HCT116 (cell line): Measurements from ENCODE around the gene PACS2. TPM values are rescaled to one million over a fixed set of nuclear protein-coding genes. Genes with fewer than 3 reads are reported as not detected.

Source experiments
- ATAC-seq: fragments of 200-7000 bp; cut with Tn5 transposase; 2 replicates; pipeline ENCODE4 v1.9.1; 2020; ENCODE audit warnings: mild to moderate bottlenecking, moderate library complexity
- BruUV-seq: library from RNA; stranded (reverse); fragments of 400-500 nt; replicated peaks from 2 replicates; lab custom pipeline; 2021; lab: Mats Ljungman, UMichigan
- CTCF ChIA-PET: fragments of 300-600 bp; sonication (Branson Sonifier 250); formaldehyde crosslinking; loops from one replicate; lab custom pipeline; 2021; ENCODE audit warnings: antibody characterized with exemption; lab: Charles Lee
- POLR2A ChIA-PET: fragments of 300-600, 350-600 bp; sonication (Branson Sonifier 250); formaldehyde crosslinking; loops from one replicate; lab custom pipeline; 2021; ENCODE audit warnings: antibody characterized with exemption; lab: Charles Lee
- RAD21 ChIA-PET, 2 experiments: fragments of 300-600 bp; sonication (Branson Sonifier 250); formaldehyde crosslinking; loops; one replicate each; lab custom pipeline; 2023; ENCODE audit warnings: low total read pairs in 2 of 2; ENCODE audit not compliant: uncharacterized antibody in 2 of 2, unreplicated experiment in 2 of 2, low non-redundant PET in 1 of 2; lab: Charles Lee
- DNase-seq: peaks from one replicate; pipeline ENCODE4 v3.0.0-alpha.2; 2010; ENCODE audit warnings: low read depth, low spot score
- H2AFZ ChIP-seq: fragments of 200-600 bp; shearing (Covaris generic), sonication (generic); 2 replicates; pipeline ENCODE4 v1.6.1; 2017; ENCODE audit warnings: low read depth, mixed run types, mixed read lengths, antibody characterized with exemption, low read length; ENCODE audit not compliant: poor library complexity, severe bottlenecking
- H3K27ac ChIP-seq: 2 replicates; pipeline ENCODE4 v1.5.1; 2012; ENCODE audit warnings: low read depth, low read length
- H3K27me3 ChIP-seq: fragments of 200-600 bp; sonication (generic); 2 replicates; pipeline ENCODE4 v1.6.1; 2016; ENCODE audit warnings: mixed run types, low read length, mixed read lengths; ENCODE audit not compliant: insufficient read depth
- H3K36me3 ChIP-seq, 2 experiments: fragments of 200-500 bp in 1 of 2; fragments of 200-600 bp in 1 of 2; sonication (Bioruptor generic) in 1 of 2; sonication (generic) in 1 of 2; 2 replicates each; pipeline versions ENCODE4 v1.5.1 to v1.6.1; 2014 to 2016; ENCODE audit warnings: low read length in 2 of 2, inconsistent platforms in 1 of 2, mixed read lengths in 1 of 2, mixed run types in 1 of 2; ENCODE audit not compliant: insufficient read depth in 2 of 2, control insufficient read depth in 1 of 2
- H3K4me1 ChIP-seq, 2 experiments: fragments of 200-600 bp in 1 of 2; sonication (generic) in 1 of 2; 2 replicates each; pipeline versions ENCODE4 v1.5.1 to v1.6.1; 2012 to 2017; ENCODE audit warnings: low read length in 2 of 2, inconsistent platforms in 1 of 2, mild to moderate bottlenecking in 1 of 2, mixed read lengths in 1 of 2, mixed run types in 1 of 2, moderate library complexity in 1 of 2; ENCODE audit not compliant: insufficient read depth in 2 of 2, control insufficient read depth in 1 of 2
- H3K4me2 ChIP-seq: fragments of 200-600 bp; sonication (generic); 2 replicates; pipeline ENCODE4 v1.6.1; 2017; ENCODE audit warnings: mixed run types, low read length, mixed read lengths
- H3K4me3 ChIP-seq, 2 experiments: fragments of 200-600 bp in 1 of 2; sonication (generic) in 1 of 2; replicated peaks in 1 of 2; 2 replicates each; pipeline ENCODE4 v1.5.1; 2011 to 2016; ENCODE audit warnings: low read length in 2 of 2, control low read depth in 1 of 2, low read depth in 1 of 2, mild to moderate bottlenecking in 1 of 2, mixed read lengths in 1 of 2, mixed run types in 1 of 2
- H3K79me2 ChIP-seq: fragments of 200-600 bp; sonication (generic); 2 replicates; pipeline ENCODE4 v1.6.1; 2017; ENCODE audit warnings: mild to moderate bottlenecking, mixed run types, low read length, moderate library complexity, mixed read lengths; ENCODE audit not compliant: insufficient read depth
- H3K9ac ChIP-seq: fragments of 200-600 bp; sonication (generic); 2 replicates; pipeline ENCODE4 v1.6.1; 2016; ENCODE audit warnings: low read length, mixed read lengths
- H3K9me2 ChIP-seq: fragments of 200-600 bp; sonication (generic), shearing (Covaris generic); 2 replicates; pipeline ENCODE4 v1.6.1; 2017; ENCODE audit warnings: mixed run types, mild to moderate bottlenecking, moderate library complexity; ENCODE audit not compliant: insufficient read depth
- H3K9me3 ChIP-seq, 2 experiments: fragments of 200-500 bp in 1 of 2; fragments of 200-600 bp in 1 of 2; sonication (Bioruptor generic) in 1 of 2; sonication (generic) in 1 of 2; 2 replicates each; pipeline ENCODE4 v1.6.1; 2014 to 2017; ENCODE audit warnings: low read length in 2 of 2, mixed read lengths in 2 of 2, inconsistent platforms in 1 of 2, low read depth in 1 of 2, mild to moderate bottlenecking in 1 of 2, mixed run types in 1 of 2, moderate library complexity in 1 of 2; ENCODE audit not compliant: control insufficient read depth in 1 of 2, insufficient read depth in 1 of 2
- H4K20me1 ChIP-seq: fragments of 200-600 bp; sonication (generic), shearing (Covaris generic); 2 replicates; pipeline ENCODE4 v1.6.1; 2017; ENCODE audit warnings: mixed run types, mild to moderate bottlenecking, moderate library complexity; ENCODE audit not compliant: insufficient read depth
- EGR1 ChIP-seq: IDR thresholded peaks from 2 replicates; pipeline ENCODE4 v1.6.1; 2012; ENCODE audit warnings: low read depth
- ELF1 ChIP-seq: IDR thresholded peaks from 2 replicates; pipeline ENCODE4 v1.6.1; 2012; ENCODE audit warnings: low read depth, borderline replicate concordance
- ZNF274 ChIP-seq: fragments of 200-500 bp; sonication (Bioruptor generic); IDR thresholded peaks from 2 replicates; pipeline ENCODE4 v1.6.1; 2014; ENCODE audit warnings: mild to moderate bottlenecking, low read depth, low read length, inconsistent platforms
- intact Hi-C: fragments of 100-400 bp; cut with micrococcal nuclease; formaldehyde crosslinking; loops from 2 replicates; pipeline ENCODE4 v1.10.0; 2022
- total RNA-seq: library from RNA; stranded (reverse); gene quantifications from one replicate; pipeline ENCODE4 v1.2.1, GENCODE V29; 2021; ENCODE audit not compliant: unreplicated experiment
- TF ChIP-seq, protein P1 (sequence below), 3 experiments: fragments of 200-600 bp in 1 of 3; sonication (generic) in 1 of 3; IDR thresholded peaks in 2 of 3; conservative IDR thresholded peaks in 1 of 3; 2 replicates each; pipeline ENCODE4 v1.5.1; 2012 to 2017; ENCODE audit warnings: low read depth in 2 of 3, low read length in 2 of 3, antibody characterized with exemption in 1 of 3, borderline replicate concordance in 1 of 3, control low read depth in 1 of 3, mild to moderate bottlenecking in 1 of 3, mixed read lengths in 1 of 3, mixed run types in 1 of 3, moderate library complexity in 1 of 3; ENCODE audit not compliant: insufficient read depth in 1 of 3
- TF ChIP-seq, protein P2 (sequence below): IDR thresholded peaks from 2 replicates; pipeline ENCODE4 v1.6.1; 2011; ENCODE audit warnings: mild to moderate bottlenecking, low read length, moderate library complexity; ENCODE audit not compliant: insufficient replicate concordance; ENCODE audit errors: extremely low read depth

PACS2 gene
- total RNA-seq, 1 experiment from 2014 or later = 75.5 TPM

DNA sequence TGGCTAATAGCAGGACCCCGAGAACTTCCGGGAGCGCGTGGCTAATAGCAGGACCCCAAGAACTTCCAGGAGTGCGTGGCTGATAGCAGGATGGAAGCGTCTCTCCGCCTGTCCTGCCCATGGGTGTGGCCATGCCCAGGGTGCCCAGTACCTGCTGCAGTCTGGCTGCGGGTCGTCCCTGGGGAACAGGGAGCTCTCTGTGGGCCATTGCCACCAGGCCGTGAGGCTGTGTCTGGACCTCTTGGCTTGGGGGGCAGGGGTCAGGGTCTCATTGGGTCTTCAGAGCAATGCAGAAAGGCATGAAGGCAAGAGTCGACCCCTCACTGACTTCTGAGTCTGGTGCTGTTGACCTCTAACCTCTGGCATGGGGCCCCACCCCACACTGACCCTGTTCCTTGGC, 35.4 kb downstream of the PACS2 start:
- ChIA-PET CTCF (no interaction called here), POLR2A (no interaction called here)
- no peak for ATAC-seq

DNA sequence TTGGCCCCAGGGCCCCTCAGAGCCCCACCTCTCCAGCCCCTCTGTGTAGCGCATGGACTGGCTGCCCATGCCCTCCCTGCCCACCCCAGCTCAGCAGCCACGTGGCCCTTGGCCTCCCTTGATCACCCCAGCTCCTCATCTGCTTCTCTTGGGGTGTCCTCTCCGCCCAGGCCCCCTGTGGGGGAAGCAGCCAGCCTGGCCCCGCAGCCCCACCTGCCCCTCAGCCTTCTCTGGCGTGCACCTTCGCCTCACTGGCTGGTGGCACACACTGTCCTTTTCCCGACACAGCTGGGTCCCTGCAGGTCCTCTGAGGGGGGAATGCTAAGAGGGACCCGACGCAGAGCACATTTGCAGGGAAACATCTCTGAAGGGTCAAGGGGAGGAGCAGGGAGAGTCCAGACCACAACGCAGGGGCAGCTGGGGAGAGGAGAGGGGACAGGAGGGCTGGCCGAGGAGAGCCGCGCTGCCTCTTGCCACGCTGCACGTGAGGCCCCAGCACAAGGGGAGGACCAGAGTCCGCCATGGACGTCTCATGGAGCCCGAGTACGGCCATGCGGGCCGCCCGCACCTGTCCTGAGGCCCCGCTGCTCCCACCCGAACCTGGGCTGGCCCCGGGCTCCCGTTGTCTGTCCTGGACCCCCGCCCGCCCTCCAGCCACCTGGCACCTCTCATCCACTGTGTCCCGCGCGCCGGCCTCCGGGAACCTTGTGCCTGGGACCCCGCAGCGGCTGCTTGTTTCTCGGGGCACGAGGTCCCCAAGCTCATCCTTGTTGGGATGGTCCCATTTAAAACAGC, 36.1 kb downstream of the PACS2 start:
- TF ChIP-seq, protein P1, sequence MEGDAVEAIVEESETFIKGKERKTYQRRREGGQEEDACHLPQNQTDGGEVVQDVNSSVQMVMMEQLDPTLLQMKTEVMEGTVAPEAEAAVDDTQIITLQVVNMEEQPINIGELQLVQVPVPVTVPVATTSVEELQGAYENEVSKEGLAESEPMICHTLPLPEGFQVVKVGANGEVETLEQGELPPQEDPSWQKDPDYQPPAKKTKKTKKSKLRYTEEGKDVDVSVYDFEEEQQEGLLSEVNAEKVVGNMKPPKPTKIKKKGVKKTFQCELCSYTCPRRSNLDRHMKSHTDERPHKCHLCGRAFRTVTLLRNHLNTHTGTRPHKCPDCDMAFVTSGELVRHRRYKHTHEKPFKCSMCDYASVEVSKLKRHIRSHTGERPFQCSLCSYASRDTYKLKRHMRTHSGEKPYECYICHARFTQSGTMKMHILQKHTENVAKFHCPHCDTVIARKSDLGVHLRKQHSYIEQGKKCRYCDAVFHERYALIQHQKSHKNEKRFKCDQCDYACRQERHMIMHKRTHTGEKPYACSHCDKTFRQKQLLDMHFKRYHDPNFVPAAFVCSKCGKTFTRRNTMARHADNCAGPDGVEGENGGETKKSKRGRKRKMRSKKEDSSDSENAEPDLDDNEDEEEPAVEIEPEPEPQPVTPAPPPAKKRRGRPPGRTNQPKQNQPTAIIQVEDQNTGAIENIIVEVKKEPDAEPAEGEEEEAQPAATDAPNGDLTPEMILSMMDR (IDR thresholded peaks at IDR 0.05 in 2 of 3, conservative IDR thresholded peaks at IDR 0.05 in 1 of 3; ENCODE audit: borderline replicate concordance in 1 of 3, insufficient read depth in 1 of 3, low read depth in 2 of 3, low read length in 2 of 3) = no peak
- TF ChIP-seq, protein P2, sequence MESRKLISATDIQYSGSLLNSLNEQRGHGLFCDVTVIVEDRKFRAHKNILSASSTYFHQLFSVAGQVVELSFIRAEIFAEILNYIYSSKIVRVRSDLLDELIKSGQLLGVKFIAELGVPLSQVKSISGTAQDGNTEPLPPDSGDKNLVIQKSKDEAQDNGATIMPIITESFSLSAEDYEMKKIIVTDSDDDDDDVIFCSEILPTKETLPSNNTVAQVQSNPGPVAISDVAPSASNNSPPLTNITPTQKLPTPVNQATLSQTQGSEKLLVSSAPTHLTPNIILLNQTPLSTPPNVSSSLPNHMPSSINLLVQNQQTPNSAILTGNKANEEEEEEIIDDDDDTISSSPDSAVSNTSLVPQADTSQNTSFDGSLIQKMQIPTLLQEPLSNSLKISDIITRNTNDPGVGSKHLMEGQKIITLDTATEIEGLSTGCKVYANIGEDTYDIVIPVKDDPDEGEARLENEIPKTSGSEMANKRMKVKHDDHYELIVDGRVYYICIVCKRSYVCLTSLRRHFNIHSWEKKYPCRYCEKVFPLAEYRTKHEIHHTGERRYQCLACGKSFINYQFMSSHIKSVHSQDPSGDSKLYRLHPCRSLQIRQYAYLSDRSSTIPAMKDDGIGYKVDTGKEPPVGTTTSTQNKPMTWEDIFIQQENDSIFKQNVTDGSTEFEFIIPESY = no peak
- no peaks in the 10 kb centered on the region for H4K20me1 ChIP-seq
- H3K36me3 ChIP-seq = no peaks in the 10 kb centered on the region
- H3K4me2 ChIP-seq = no peak overlapping the region
- peaks cover 8 to 12% of the 10 kb centered on the region in 2 experiments; a peak in 2 of 4 replicates for H3K4me1 ChIP-seq
- no peak overlapping the region for H2AFZ ChIP-seq
- RAD21 ChIA-PET = no interaction called here
- no peak for ATAC-seq
- no peaks in the 10 kb centered on the region for H3K27me3 ChIP-seq
- no peak overlapping the region for H3K27ac ChIP-seq
- POLR2A ChIA-PET = no interaction called here
- H3K4me3 ChIP-seq = no peak overlapping the region
- no peaks in the 10 kb centered on the region for H3K79me2 ChIP-seq
- no peak for DNase-seq
- no peak overlapping the region for H3K9ac ChIP-seq
- intact Hi-C loops = no loop called here
- no peaks in the 10 kb centered on the region for H3K9me2 ChIP-seq
- H3K9me3 ChIP-seq = no peaks in the 10 kb centered on the region
- no TSS peak for BruUV-seq
- CTCF ChIA-PET = no interaction called here

More for the DNA sequence above, 35.4 kb downstream of the PACS2 start:
- DNase-seq = no peak
- Histone ChIP-seq H3K27ac (no peak overlapping the region), H3K9ac (no peak overlapping the region), H3K36me3 (no peaks in the 10 kb centered on the region), H3K4me3 (no peak overlapping the region), H3K9me3 (no peaks in the 10 kb centered on the region), H3K4me1 (peaks cover 8 to 12% of the 10 kb centered on the region in 2 experiments; a peak in 2 of 4 replicates), H3K79me2 (no peaks in the 10 kb centered on the region), H3K4me2 (no peak overlapping the region), H4K20me1 (no peaks in the 10 kb centered on the region), H2AFZ (no peak overlapping the region), H3K9me2 (no peaks in the 10 kb centered on the region), H3K27me3 (no peaks in the 10 kb centered on the region)
- TF ChIP-seq ELF1 (no peak), EGR1 (no peak), ZNF274 (no peak)
- intact Hi-C loops = no loop called here
- RAD21 ChIA-PET = no interaction called here
- no TSS peak for BruUV-seq
